Breast epithelium (tissue), 4 donors: ENCODE results near the gene CORO2B. TPM values are rescaled to one million over a fixed set of nuclear protein-coding genes. Genes with fewer than 3 reads are reported as not detected.

Experiments
- DNase-seq, 2 donors: peaks; one replicate each; pipeline ENCODE4 v3.0.0-alpha.2; 2019; ENCODE audit warnings: low spot score in 2 of 2
- H3K27ac ChIP-seq, 2 donors: fragments of 200-600 bp; sonication (generic) in 1 of 2; one replicate each; pipeline ENCODE4 v1.5.1; 2016 to 2019; ENCODE audit warnings: mild to moderate bottlenecking in 1 of 2
- H3K27me3 ChIP-seq, 2 donors: fragments of 200-600 bp; sonication (generic) in 1 of 2; one replicate each; pipeline versions ENCODE4 v1.5.1 to v1.6.0; 2017 to 2019; ENCODE audit warnings: control low read depth in 1 of 2, mild to moderate bottlenecking in 1 of 2
- H3K36me3 ChIP-seq: fragments of 200-600 bp; one replicate; pipeline ENCODE4 v1.5.1; 2019
- H3K4me1 ChIP-seq, 2 donors: fragments of 200-600 bp; sonication (generic); one replicate each; pipeline ENCODE4 v1.5.1; 2016 to 2019; ENCODE audit warnings: control low read depth in 1 of 2
- H3K4me3 ChIP-seq, 3 donors: fragments of 200-600 bp; sonication (generic); 1 replicate in 2 of 3; 2 replicates in 1 of 3; pipeline ENCODE4 v1.5.1; 2016 to 2019; ENCODE audit warnings: mild to moderate bottlenecking in 3 of 3, moderate library complexity in 2 of 3
- H3K9me3 ChIP-seq, 2 donors: fragments of 200-600 bp; sonication (generic) in 1 of 2; one replicate each; pipeline ENCODE4 v1.5.1; 2016 to 2019; ENCODE audit warnings: control low read depth in 1 of 2
- POLR2A ChIP-seq: fragments of 450-650 bp; IDR thresholded peaks from one replicate; pipeline ENCODE4 v1.6.1; 2016; ENCODE audit warnings: antibody characterized with exemption, mild to moderate bottlenecking, moderate library complexity
- POLR2AphosphoS5 ChIP-seq, 3 donors: sonication (generic); formaldehyde crosslinking; IDR thresholded peaks; one replicate each; pipeline ENCODE4 v1.6.1; 2017; ENCODE audit warnings: antibody characterized with exemption in 3 of 3
- intact Hi-C: fragments of 100-400 bp; cut with DNase I; formaldehyde crosslinking; loops from one replicate; pipeline ENCODE4 v1.15.1; 2023; ENCODE audit warnings: low total_unique reads
- total RNA-seq, 3 donors: library from RNA; depleted of rRNA; stranded (reverse); fragments of >200 nt; gene quantifications; one replicate each; pipeline ENCODE4 v1.1.0, GENCODE V29; 2016
- TF ChIP-seq, protein P1 (sequence below), 3 donors: fragments of 450-650 bp; IDR thresholded peaks; one replicate each; pipeline ENCODE4 v1.5.1; 2016 to 2017; ENCODE audit warnings: antibody characterized with exemption in 3 of 3, mild to moderate bottlenecking in 3 of 3, moderate library complexity in 3 of 3

The CORO2B gene
- total RNA-seq, 3 donors from 2014 or later: 2.9 to 11.2 (median 3.5) TPM

DNA sequence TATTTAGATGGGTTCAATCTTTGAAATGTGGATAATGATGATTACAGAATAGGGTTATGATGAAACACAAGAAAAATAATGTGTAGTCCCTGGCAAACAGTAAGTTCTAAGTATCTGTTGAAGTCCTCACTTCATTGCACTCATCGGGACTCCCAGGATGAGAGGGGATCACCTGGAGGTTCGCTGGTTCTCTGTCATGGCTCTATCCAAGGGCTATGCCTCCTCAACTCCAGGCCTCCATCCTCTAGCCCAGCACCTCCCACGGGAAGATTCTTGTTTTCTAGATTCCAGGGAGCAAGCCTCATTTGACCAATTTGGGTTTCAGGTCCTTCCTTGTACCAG, 196.4 kb downstream of the CORO2B start:
- H3K4me3 ChIP-seq: no peak overlapping the region
- intact Hi-C loops: no loop called here

DNA sequence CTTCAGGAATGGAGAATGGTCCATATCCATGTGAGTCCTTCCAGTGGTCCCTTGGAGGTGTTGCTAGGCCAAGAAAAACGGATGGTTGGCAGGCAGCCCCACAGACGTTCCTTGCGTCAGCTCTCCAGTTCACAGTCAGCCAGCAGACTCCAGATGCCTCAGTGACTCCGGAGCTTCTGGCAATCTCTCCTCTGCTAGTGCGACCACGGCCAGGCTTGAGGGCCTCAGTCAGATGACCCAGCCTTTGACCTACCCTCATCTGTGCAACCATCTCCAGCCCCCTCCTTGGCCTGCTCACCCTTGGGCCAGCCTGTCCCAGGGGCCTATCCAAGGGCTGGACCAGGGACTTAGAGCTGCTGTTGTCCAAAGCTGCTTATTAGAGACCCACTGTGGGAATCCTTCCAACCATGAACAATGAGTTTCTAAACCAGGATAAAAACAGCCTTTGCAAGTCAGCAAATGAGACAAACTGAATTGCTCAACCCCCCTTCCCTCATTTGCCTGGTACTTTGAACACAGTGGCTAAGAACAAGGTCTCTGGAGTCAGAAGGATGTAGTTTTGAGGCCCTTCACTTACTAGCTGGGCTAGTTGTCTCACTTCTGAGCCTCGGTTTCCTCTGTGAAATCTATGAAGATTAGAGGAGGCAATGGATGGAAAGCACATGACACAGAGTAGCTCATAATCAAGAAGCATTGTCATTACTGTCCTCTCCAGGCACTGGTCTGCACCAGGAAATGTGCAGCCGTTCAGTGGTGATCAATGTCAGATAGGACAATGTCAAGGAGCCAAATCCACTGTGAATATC, 197.1 kb downstream of the CORO2B start:
- H3K9me3 ChIP-seq: no peaks in the 10 kb centered on the region
- no peak for TF ChIP-seq POLR2A
- TF ChIP-seq, protein P1, sequence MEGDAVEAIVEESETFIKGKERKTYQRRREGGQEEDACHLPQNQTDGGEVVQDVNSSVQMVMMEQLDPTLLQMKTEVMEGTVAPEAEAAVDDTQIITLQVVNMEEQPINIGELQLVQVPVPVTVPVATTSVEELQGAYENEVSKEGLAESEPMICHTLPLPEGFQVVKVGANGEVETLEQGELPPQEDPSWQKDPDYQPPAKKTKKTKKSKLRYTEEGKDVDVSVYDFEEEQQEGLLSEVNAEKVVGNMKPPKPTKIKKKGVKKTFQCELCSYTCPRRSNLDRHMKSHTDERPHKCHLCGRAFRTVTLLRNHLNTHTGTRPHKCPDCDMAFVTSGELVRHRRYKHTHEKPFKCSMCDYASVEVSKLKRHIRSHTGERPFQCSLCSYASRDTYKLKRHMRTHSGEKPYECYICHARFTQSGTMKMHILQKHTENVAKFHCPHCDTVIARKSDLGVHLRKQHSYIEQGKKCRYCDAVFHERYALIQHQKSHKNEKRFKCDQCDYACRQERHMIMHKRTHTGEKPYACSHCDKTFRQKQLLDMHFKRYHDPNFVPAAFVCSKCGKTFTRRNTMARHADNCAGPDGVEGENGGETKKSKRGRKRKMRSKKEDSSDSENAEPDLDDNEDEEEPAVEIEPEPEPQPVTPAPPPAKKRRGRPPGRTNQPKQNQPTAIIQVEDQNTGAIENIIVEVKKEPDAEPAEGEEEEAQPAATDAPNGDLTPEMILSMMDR (IDR thresholded peaks at IDR 0.05): no peak
- TF ChIP-seq POLR2AphosphoS5 (IDR thresholded peaks at IDR 0.05): peak in 2 of 3 donors; percentile 16 to 58
- intact Hi-C loops: no loop called here
- H3K36me3 ChIP-seq: no peaks in the 10 kb centered on the region
- no peak for DNase-seq
- no peaks in the 10 kb centered on the region for H3K4me1 ChIP-seq
- no peak overlapping the region for H3K4me3 ChIP-seq
- peak overlapping the region; percentile 25 to 80 for H3K27ac ChIP-seq
- H3K27me3 ChIP-seq: no peaks in the 10 kb centered on the region

More for the DNA sequence above, 196.4 kb downstream of the CORO2B start:
- H3K9me3 ChIP-seq: no peaks in the 10 kb centered on the region
- TF ChIP-seq POLR2AphosphoS5 (IDR thresholded peaks at IDR 0.05): no peak
- TF ChIP-seq POLR2A: no peak
- TF ChIP-seq, protein P1 (IDR thresholded peaks at IDR 0.05): no peak
- H3K4me1 ChIP-seq: no peaks in the 10 kb centered on the region
- no peaks in the 10 kb centered on the region for H3K36me3 ChIP-seq
- DNase-seq: no peak
- no peaks in the 10 kb centered on the region for H3K27me3 ChIP-seq
- H3K27ac ChIP-seq: peak overlapping the region; percentile 25 to 80

DNA sequence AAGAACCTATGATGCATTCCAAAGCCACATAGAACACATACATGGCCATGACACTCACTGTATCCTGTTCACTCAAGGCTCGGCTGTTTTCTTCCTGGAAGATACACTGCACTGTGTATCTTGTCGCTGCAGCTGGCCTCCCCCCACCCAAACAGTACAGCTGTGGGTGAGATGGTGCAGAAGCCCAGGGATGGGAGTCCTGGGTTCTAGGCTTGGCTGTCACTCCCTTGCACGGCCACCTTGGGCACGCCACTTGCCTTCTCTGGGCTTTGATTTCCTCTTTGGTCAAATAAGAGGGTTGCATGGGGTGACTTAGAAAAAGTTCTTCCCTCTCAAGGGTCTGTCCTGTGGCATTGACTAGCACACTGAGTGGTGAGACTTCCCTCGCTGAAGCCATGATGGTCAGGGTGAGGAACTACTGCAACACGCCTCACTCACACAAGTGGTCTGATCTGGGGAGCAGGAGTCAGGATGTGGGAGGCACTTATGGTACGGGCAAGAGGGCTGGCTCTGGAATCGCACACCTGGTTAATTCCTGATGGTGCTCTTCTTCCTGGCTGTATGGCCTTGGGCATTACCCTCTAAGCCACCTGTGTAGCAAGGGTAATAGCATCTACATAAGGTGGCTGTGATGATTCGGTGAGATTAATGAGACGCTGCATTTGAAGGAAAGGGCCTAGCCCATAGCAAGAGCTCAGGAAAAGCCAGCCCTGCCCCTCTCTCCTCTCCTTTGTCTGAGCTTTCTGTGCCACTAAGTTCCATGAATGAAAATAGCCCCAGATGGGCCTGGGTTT, 197.9 kb downstream of the CORO2B start:
- TF ChIP-seq POLR2A (no peak), POLR2AphosphoS5 (IDR thresholded peaks at IDR 0.05) (no peak)
- TF ChIP-seq, protein P1 (IDR thresholded peaks at IDR 0.05): no peak
- no peak overlapping the region for H3K4me3 ChIP-seq
- no peaks in the 10 kb centered on the region for H3K9me3 ChIP-seq
- intact Hi-C loops: no loop called here
- no peaks in the 10 kb centered on the region for H3K36me3 ChIP-seq
- no peak for DNase-seq
- H3K27me3 ChIP-seq: no peaks in the 10 kb centered on the region
- peak overlapping the region in 1 of 2 donors; percentile 80 for H3K27ac ChIP-seq
- H3K4me1 ChIP-seq: no peaks in the 10 kb centered on the region

Other genes starting within 250 kb of the CORO2B start
- 1 to 10 TPM; 7.8 to 8.5 (median 7.9) TPM for gene ITGA11, start 146.8 kb upstream of the CORO2B start, total RNA-seq
- gene ANP32A, start 241.9 kb downstream of the CORO2B start, total RNA-seq: 10 to 100 TPM; 57.0 to 63.4 (median 62.8) TPM